BJ (cell line): Measurements from ENCODE around the gene FRYL. TPM values are rescaled to one million over a fixed set of nuclear protein-coding genes. Genes with fewer than 3 reads are reported as not detected.
"Not testable (repeated sequence)": the region's sequence is repeated elsewhere in the genome, so short reads cannot be mapped to it uniquely, and the experiment has no call there.

Source experiments
- CTCF ChIA-PET: fragments of 350-600 bp; formaldehyde crosslinking; extraction: SDS; loops from one replicate; lab custom pipeline; 2021; ENCODE audit warnings: antibody characterized with exemption, inconsistent platforms; lab: Yijun Ruan, JAX
- POLR2A ChIA-PET: fragments of 300-600 bp; sonication (Branson Sonifier 250); formaldehyde crosslinking; extraction: SDS; loops from one replicate; lab custom pipeline; 2021; ENCODE audit warnings: antibody characterized with exemption; lab: Charles Lee
- DNase-seq: peaks from one replicate; pipeline ENCODE4 v3.0.0-alpha.2; 2011; ENCODE audit warnings: low read depth
- H3K27me3 ChIP-seq: 2 replicates; pipeline ENCODE4 v1.6.0; 2011; ENCODE audit warnings: low read length; ENCODE audit not compliant: control insufficient read depth, insufficient read depth
- H3K36me3 ChIP-seq: 2 replicates; pipeline ENCODE4 v1.5.1; 2011; ENCODE audit warnings: low read length; ENCODE audit not compliant: control insufficient read depth, insufficient read depth
- H3K4me3 ChIP-seq: 2 replicates; pipeline ENCODE4 v1.5.1; 2011; ENCODE audit warnings: low read depth, mild to moderate bottlenecking, control low read depth, low read length
- CTCF ChIP-seq: IDR thresholded peaks from 2 replicates; pipeline ENCODE4 v1.5.1; 2011; ENCODE audit warnings: low read depth, mild to moderate bottlenecking, control low read depth, inconsistent platforms, low read length, moderate library complexity; ENCODE audit not compliant: insufficient read depth
- polyA plus RNA-seq: library from polyadenylated mRNA; depleted of rRNA; stranded (reverse); fragments of >200 nt; gene quantifications from 2 replicates; pipeline ENCODE4 v1.2.3, GENCODE V29; 2011

Gene FRYL
- polyA plus RNA-seq, 1 experiment, result 12.6 TPM

DNA sequence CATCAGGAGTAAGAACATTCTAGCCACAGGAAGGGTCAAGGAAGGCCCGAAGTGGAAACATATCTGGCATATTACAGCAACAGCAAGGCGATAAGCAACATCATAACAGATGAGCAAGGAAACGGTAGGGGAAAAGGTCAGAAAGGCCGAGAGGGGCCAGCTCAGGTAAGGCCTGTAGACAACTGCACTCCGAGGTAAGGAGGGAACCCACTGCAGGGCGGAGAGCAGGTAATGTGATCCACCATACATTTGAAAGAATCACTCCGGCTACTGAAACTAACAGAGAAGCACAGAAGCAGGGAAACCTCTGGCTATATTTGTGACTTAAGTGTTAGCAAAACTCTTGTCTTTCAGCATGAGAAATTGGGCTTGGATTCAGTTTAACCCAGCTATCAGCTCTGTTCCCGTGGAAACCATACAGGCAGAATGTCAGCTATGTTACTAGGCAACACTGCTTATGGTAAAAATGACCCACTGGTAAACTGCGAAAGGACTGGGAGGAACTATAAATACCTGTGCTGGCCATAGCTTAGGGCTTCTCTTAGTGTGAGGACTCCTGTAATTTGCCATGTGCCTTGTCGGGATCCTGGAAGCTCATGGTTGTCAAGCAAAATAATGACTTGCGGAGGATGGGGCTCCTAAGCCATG is 31.0 kb downstream of the FRYL start:
- no peak overlapping the region for H3K4me3 ChIP-seq
- H3K27me3 ChIP-seq, result no peaks in the 10 kb centered on the region
- H3K36me3 ChIP-seq, result no peaks in the 10 kb centered on the region
- ChIA-PET CTCF (no interaction called here), POLR2A (no interaction called here)
- no peak for TF ChIP-seq CTCF
- DNase-seq, result no peak

DNA sequence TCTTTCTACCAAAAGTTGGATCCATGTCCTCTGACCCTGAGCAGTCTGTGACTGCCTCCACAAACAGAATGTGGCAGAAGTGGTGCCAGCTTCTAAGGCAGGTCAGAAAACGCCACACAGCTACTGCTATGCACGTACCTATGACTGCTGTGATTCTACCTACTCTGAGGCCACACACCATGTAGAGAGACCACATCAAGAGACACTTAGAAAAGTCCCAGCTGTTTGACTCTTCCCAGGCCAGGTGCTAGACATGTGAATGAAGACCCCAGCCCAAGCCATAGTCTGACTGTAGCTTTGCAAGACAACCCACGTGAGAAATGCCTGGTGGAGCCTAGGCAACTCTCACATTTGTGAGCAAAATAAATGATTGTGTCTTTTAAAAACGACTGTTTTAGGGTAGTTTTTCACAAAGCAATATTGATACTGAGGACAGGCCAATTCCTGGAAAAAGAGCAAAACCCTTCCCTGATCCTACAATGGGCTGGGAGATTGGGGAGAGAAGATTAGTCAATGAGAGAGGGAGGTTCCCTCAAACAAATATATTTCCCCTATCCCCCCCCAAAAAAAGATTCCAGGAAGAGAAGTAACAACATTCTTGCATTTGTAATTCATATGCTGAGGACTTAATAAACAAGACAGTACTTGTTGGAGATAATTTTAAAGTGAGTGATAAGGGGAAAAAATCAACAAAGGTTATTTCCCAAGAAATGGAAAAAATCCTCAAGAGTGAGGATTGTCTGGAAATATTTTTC is 33.3 kb downstream of the FRYL start:
- H3K4me3 ChIP-seq, result no peak overlapping the region
- DNase-seq, result no peak
- ChIA-PET POLR2A (no interaction called here), CTCF (no interaction called here)
- no peak for TF ChIP-seq CTCF
- no peaks in the 10 kb centered on the region for H3K27me3 ChIP-seq
- no peaks in the 10 kb centered on the region for H3K36me3 ChIP-seq

- H3K4me3 ChIP-seq, DNase-seq, POLR2A ChIA-PET, H3K27me3 ChIP-seq, CTCF ChIA-PET, H3K36me3 ChIP-seq: not testable (repeated sequence)
Observed at GRCh38 chr4:48745223-48745622, 34.9 kb downstream of the FRYL start.

DNA sequence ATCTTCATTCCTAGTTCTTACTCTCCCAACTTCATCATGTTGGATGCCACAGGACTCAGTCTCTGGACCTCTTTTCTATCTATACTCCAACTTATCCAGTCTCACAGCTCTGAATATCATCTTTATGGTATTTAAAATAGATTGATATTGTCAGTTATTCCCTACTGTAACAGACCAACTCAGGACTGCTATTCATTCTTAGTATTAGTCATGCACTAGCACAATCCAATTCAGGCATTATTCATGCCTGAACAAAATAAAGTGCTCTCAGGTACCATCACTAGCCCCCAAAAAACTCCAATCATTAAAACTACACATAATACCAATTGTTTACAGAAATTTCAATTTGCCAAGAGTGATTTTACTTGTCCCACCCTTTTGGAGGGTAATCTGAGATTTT is 37.7 kb downstream of the FRYL start:
- Histone ChIP-seq H3K36me3 (no peaks in the 10 kb centered on the region), H3K27me3 (no peaks in the 10 kb centered on the region), H3K4me3 (no peak overlapping the region)
- no peak for TF ChIP-seq CTCF
- CTCF ChIA-PET, result interaction anchor here (1.5 kb wide), 1 partner anchor 10 kb away, joined by 3 read pairs; no protein-coding TSS in a partner anchor
- no peak for DNase-seq
- POLR2A ChIA-PET, result no interaction called here

GRCh38 chr4:48739560-48740019 is 40.5 kb downstream of the FRYL start:
- Histone ChIP-seq H3K4me3 (no peak overlapping the region), H3K27me3 (no peaks in the 10 kb centered on the region), H3K36me3 (no peaks in the 10 kb centered on the region)
- POLR2A ChIA-PET, result no interaction called here
- no peak for TF ChIP-seq CTCF
- CTCF ChIA-PET, result no interaction called here
- no peak for DNase-seq
